SU-DHL-6 (cell line): ENCODE results near the gene FBXW7.

ENCODE experiments used
- H2AFZ ChIP-seq: fragments of 200-600 bp; sonication (generic); 2 replicates; pipeline ENCODE4 v1.6.1; 2014; ENCODE audit warnings: low read depth, mild to moderate bottlenecking, moderate library complexity, mixed read lengths, antibody characterized with exemption, low read length; ENCODE audit not compliant: severe bottlenecking
- H3F3A ChIP-seq: fragments of 200-600 bp; shearing (Covaris generic); 2 replicates; pipeline ENCODE4 v1.6.0; 2016; ENCODE audit warnings: antibody characterized with exemption, mild to moderate bottlenecking; ENCODE audit not compliant: insufficient read depth
- H3K27ac ChIP-seq: fragments of 200-600 bp; sonication (generic); 2 replicates; pipeline ENCODE4 v1.5.1; 2016; ENCODE audit warnings: low read depth, mild to moderate bottlenecking, low read length, moderate library complexity, mixed read lengths
- H3K27me3 ChIP-seq: fragments of 200-600 bp; sonication (generic), shearing (Covaris generic); 2 replicates; pipeline ENCODE4 v1.6.0; 2014; ENCODE audit warnings: mild to moderate bottlenecking, low read length
- H3K36me3 ChIP-seq: fragments of 200-600 bp; sonication (generic); 2 replicates; pipeline ENCODE4 v1.6.1; 2014; ENCODE audit warnings: mild to moderate bottlenecking, low read length, mixed read lengths
- H3K4me2 ChIP-seq: fragments of 300-600, 200-600 bp; shearing (Covaris generic), sonication (generic); 2 replicates; pipeline ENCODE4 v1.6.0; 2014; ENCODE audit warnings: low read length, low read depth, mild to moderate bottlenecking; ENCODE audit not compliant: poor library complexity, severe bottlenecking
- H3K4me3 ChIP-seq: fragments of 200-600 bp; sonication (generic); 2 replicates; pipeline ENCODE4 v1.5.1; 2014; ENCODE audit warnings: antibody characterized with exemption, low read length, mild to moderate bottlenecking, mixed read lengths; ENCODE audit not compliant: insufficient read depth, poor library complexity, severe bottlenecking
- H3K79me2 ChIP-seq: fragments of 200-600 bp; sonication (generic); 2 replicates; pipeline ENCODE4 v1.6.1; 2014; ENCODE audit warnings: mild to moderate bottlenecking, low read length, moderate library complexity; ENCODE audit not compliant: insufficient read depth
- H3K9ac ChIP-seq: fragments of 200-600 bp; sonication (generic); 2 replicates; pipeline ENCODE4 v1.7.0; 2014; ENCODE audit warnings: mild to moderate bottlenecking, low read length
- H3K9me2 ChIP-seq: fragments of 200-600 bp; sonication (generic); replicated peaks from 2 replicates; pipeline ENCODE4 v1.6.1; 2014; ENCODE audit warnings: low read length; ENCODE audit not compliant: insufficient read depth
- H3K9me3 ChIP-seq: fragments of 200-600 bp; sonication (generic); 2 replicates; pipeline ENCODE4 v1.6.1; 2014; ENCODE audit warnings: low read length, mixed read lengths; ENCODE audit not compliant: insufficient read depth
- H4K20me1 ChIP-seq: fragments of 200-600 bp; sonication (generic); 2 replicates; pipeline ENCODE4 v1.6.1; 2014; ENCODE audit warnings: low read depth, mild to moderate bottlenecking, antibody characterized with exemption, low read length, moderate library complexity, mixed read lengths
- EZH2phosphoT487 ChIP-seq: fragments of 200-600 bp; sonication (generic), shearing (Covaris generic); conservative IDR thresholded peaks from 2 replicates; pipeline ENCODE4 v1.6.1; 2018; ENCODE audit warnings: mild to moderate bottlenecking, antibody characterized with exemption, low read length, moderate library complexity, mixed read lengths
- TF ChIP-seq, protein P1 (sequence below): fragments of 200-600 bp; sonication (generic); IDR thresholded peaks from one replicate; pipeline ENCODE4 v1.5.1; 2017; ENCODE audit warnings: antibody characterized with exemption, mild to moderate bottlenecking, low read length, moderate library complexity; ENCODE audit not compliant: insufficient read depth, poor library complexity, severe bottlenecking

Gene FBXW7

DNA sequence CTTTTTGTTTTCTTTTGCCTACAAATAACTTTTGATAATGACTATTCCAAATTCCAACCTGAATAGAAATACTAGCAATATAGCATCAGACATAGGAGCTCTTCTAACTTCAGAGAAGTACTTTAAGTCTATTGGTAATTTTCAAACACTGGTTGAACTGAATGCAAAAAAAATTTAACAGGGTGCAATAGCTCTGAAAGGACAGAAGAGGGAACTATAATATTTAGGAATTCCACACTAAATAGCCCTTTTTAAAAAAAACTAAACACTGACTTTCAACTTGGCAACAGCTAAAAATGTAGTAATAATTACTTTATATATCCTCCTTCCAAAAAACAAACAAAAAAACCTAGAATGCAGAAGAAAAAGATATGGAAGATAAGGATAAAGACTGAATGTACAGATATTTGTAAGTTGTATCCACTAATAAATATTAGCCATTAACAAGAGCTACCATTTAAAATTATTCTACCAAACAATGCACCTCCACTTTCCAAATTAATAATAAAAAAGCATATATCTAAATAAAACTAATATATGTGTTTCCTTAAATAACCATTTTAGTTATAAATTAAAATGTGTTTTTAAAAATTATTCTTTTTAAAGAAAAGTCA lies 81.4 kb downstream of the FBXW7 start:
- Histone ChIP-seq H3F3A (peaks cover 25% of the 10 kb centered on the region), H3K9me2 (no peaks in the 10 kb centered on the region), H3K9ac (no peak overlapping the region), H3K4me3 (no peak overlapping the region), H3K79me2 (peaks cover 88% of the 10 kb centered on the region), H3K27ac (no peak overlapping the region), H3K4me2 (no peak overlapping the region), H3K9me3 (no peaks in the 10 kb centered on the region), H3K36me3 (peaks cover 2% of the 10 kb centered on the region; the same call in 1 of the 2 replicates), H2AFZ (no peak overlapping the region), H3K27me3 (no peaks in the 10 kb centered on the region), H4K20me1 (peaks cover 3% of the 10 kb centered on the region; the same call in 1 of the 2 replicates)
- TF ChIP-seq, protein P1, sequence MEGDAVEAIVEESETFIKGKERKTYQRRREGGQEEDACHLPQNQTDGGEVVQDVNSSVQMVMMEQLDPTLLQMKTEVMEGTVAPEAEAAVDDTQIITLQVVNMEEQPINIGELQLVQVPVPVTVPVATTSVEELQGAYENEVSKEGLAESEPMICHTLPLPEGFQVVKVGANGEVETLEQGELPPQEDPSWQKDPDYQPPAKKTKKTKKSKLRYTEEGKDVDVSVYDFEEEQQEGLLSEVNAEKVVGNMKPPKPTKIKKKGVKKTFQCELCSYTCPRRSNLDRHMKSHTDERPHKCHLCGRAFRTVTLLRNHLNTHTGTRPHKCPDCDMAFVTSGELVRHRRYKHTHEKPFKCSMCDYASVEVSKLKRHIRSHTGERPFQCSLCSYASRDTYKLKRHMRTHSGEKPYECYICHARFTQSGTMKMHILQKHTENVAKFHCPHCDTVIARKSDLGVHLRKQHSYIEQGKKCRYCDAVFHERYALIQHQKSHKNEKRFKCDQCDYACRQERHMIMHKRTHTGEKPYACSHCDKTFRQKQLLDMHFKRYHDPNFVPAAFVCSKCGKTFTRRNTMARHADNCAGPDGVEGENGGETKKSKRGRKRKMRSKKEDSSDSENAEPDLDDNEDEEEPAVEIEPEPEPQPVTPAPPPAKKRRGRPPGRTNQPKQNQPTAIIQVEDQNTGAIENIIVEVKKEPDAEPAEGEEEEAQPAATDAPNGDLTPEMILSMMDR: peak; percentile 76
- TF ChIP-seq EZH2phosphoT487: no peak

DNA sequence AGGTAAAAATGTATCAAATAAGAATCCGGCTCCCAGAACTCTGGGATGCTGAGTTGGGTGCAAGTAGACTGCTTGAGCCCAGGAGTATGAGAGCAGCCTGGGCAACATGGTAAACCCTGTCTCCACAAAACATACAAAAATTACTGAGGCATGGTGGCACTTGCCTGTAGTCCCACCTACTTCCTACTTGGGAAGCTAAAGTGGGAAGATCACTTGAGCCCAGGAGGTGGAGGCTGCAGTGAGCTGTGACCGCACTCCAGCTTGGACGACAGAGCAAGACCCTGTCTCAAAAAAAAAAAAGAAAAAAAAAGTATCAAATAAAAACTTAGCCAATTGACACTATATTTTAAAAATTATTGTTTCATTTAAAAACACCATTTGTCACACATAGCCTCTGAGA lies 84.4 kb downstream of the FBXW7 start:
- Histone ChIP-seq H3F3A (peaks cover 19% of the 10 kb centered on the region), H4K20me1 (0 out of 2 replicates have a peak, but pooled peaks cover 8% of the 10 kb centered on the region), H3K9me2 (no peaks in the 10 kb centered on the region), H3K9me3 (no peaks in the 10 kb centered on the region), H2AFZ (no peak overlapping the region), H3K36me3 (peaks cover 4% of the 10 kb centered on the region; the same call in 1 of the 2 replicates), H3K27ac (no peak overlapping the region), H3K79me2 (peaks cover 84% of the 10 kb centered on the region), H3K9ac (no peak overlapping the region), H3K4me3 (no peak overlapping the region), H3K27me3 (no peaks in the 10 kb centered on the region), H3K4me2 (no peak overlapping the region)
- TF ChIP-seq, protein P1: no peak

DNA sequence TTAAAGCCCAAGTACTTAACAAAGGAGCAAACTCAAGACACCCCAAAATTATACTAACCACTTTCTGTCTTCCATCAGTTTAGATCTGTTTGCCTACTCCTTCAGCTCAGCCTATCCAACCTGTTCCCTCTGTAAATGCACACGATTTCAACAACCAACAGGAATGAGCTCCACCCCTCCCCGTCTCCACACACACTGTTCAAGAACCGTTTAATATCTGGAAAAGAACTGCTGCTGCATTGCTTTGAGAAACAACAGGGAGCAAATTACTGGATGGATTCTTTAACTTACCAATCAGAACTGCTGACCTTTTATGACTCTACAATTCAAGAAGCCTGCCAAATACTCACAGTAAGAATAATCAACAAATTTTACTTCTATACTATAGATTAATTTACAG lies 87.0 kb downstream of the FBXW7 start:
- Histone ChIP-seq H3K36me3 (peaks cover 4% of the 10 kb centered on the region; the same call in 1 of the 2 replicates), H3K27me3 (no peaks in the 10 kb centered on the region), H3K4me3 (no peak overlapping the region), H3F3A (peaks cover 9% of the 10 kb centered on the region), H3K27ac (no peak overlapping the region), H3K4me2 (no peak overlapping the region), H3K9me2 (no peaks in the 10 kb centered on the region), H3K9ac (no peak overlapping the region), H4K20me1 (0 out of 2 replicates have a peak, but pooled peaks cover 8% of the 10 kb centered on the region), H2AFZ (no peak overlapping the region), H3K9me3 (no peaks in the 10 kb centered on the region), H3K79me2 (peaks cover 81% of the 10 kb centered on the region)
- TF ChIP-seq, protein P1: no peak
- TF ChIP-seq EZH2phosphoT487: no peak
